ENCODE results near the gene APOM. TPM values are rescaled to one million over a fixed set of nuclear protein-coding genes. Genes with fewer than 3 reads are reported as not detected.

The APOM gene
- total RNA-seq, 4 donors from 2014 or later: 0.67 to 2.1 (median 1.1) TPM

DNA sequence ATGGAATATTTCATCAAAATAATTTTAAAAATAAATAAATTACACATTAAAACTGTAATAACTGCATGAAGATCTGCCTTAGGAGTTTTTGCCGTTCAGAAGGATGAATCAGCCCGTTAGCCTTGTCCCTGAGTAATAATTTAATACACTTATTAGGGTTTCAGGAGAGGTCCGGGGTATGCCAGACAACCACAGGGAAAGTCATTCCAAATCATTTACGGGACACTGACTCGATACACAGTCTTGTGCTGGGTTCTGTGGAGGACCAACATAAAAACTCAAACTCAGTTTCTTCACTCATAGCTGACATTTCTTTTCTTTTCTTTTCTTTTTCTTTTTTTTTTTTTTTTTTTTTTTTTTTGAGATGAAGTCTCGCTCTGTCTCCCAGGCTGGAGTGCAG, 50.2 kb downstream of the APOM start:
- H3K27me3 ChIP-seq: no peaks in the 10 kb centered on the region
- TF ChIP-seq CTCF (IDR thresholded peaks at IDR 0.05) (no peak), POLR2A (IDR thresholded peaks at IDR 0.05) (no peak)
- H3K4me3 ChIP-seq: no peak overlapping the region
- H3K27ac ChIP-seq: no peak overlapping the region
- DNase-seq: no peak
- H3K9me3 ChIP-seq: no peaks in the 10 kb centered on the region
- peaks cover 0 to 4% (median 0%) of the 10 kb centered on the region in 3 donors for H3K36me3 ChIP-seq
- 77 to 87% methylated on average over 5 of the region's 6 CpGs for WGBS, 2 donors
- peaks cover 16 to 30% (median 20%) of the 10 kb centered on the region in 3 donors for H3K4me1 ChIP-seq
- intact Hi-C loops (cut with DNase I): no loop called here

GRCh38 chr6:31706599-31706998, 50.9 kb downstream of the APOM start, which contains the start of gene LY6G6F:
Gene LY6G6F (plus strand): TSS chr6:31706866. CDS start chr6:31706907, 41 bp downstream.
- peaks cover 0 to under 1% (median 0%) of the 10 kb centered on the region in 3 donors for H3K36me3 ChIP-seq
- intact Hi-C loops (cut with DNase I): no loop called here
- H3K9me3 ChIP-seq: no peaks in the 10 kb centered on the region
- no peak within 1 kb of the TSS for H3K4me3 ChIP-seq
- H3K27ac ChIP-seq: no peak within 1 kb of the TSS
- H3K4me1 ChIP-seq: peaks cover 13 to 30% (median 20%) of the 10 kb centered on the region in 3 donors
- H3K27me3 ChIP-seq: no peaks in the 10 kb centered on the region
- TF ChIP-seq POLR2A (IDR thresholded peaks at IDR 0.05): no peak
- TF ChIP-seq CTCF (IDR thresholded peaks at IDR 0.05): no peak
- DNase-seq: no peak
- 63% methylated on average over 3 of the region's 3 CpGs; no CpG with 5 or more reads in 1 of the 2 donors for WGBS, 2 donors

DNA sequence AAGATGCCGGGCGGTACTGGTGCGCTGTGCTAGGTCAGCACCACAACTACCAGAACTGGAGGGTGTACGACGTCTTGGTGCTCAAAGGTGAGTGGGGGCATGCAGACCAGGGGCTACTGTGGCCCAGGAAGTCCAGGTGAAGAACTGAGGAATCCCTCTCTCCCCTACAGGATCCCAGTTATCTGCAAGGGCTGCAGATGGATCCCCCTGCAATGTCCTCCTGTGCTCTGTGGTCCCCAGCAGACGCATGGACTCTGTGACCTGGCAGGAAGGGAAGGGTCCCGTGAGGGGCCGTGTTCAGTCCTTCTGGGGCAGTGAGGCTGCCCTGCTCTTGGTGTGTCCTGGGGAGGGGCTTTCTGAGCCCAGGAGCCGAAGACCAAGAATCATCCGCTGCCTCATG, 52.0 kb downstream of the APOM start:
- intact Hi-C loops (cut with DNase I): no loop called here
- TF ChIP-seq CTCF (IDR thresholded peaks at IDR 0.05): no peak
- no peak for TF ChIP-seq POLR2A (IDR thresholded peaks at IDR 0.05)
- Histone ChIP-seq H3K27me3 (no peaks in the 10 kb centered on the region), H3K4me1 (peaks cover 6 to 31% (median 21%) of the 10 kb centered on the region in 3 donors), H3K36me3 (no peaks in the 10 kb centered on the region), H3K4me3 (no peak overlapping the region), H3K27ac (no peak overlapping the region), H3K9me3 (no peaks in the 10 kb centered on the region)
- 85% methylated on average over 4 of the region's 10 CpGs; no CpG with 5 or more reads in 1 of the 2 donors for WGBS, 2 donors
- no peak for DNase-seq

Small RNAs within 50 kb of the gene (small RNA-seq; reads per million reads assigned to genes)
- gene MIR4646: 0 to 0.07 (median 0) reads per million in 4 donors
- gene MIR6832: 0 reads per million in 4 donors
- gene RF00019: 0 reads per million in 4 donors
- 3.8 to 13.6 (median 10.7) reads per million in 4 donors for gene SNORA38
- gene UQCRHP1: 0 reads per million in 4 donors

Other genes starting within 250 kb of the APOM start
- gene MICB, start 157.7 kb upstream of the APOM start, total RNA-seq: 1 to 10 TPM in 3 of 4 donors, under 1 TPM in 1; 0.23 to 2.6 (median 2.1) TPM
- not detected for gene MCCD1, start 126.9 kb upstream of the APOM start, total RNA-seq
- gene DDX39B, start 113.9 kb upstream of the APOM start, total RNA-seq: 100 to 1,000 TPM; 173 to 320 (median 259) TPM
- gene ATP6V1G2, start 109.3 kb upstream of the APOM start, total RNA-seq: 1 to 10 TPM in 1 of 4 donors, under 1 TPM in 1, not detected in 2; 0.21 to 2.1 TPM
- 10 to 100 TPM in 3 of 4 donors, 1 to 10 TPM in 1; 7.8 to 25.2 (median 16.7) TPM for gene NFKBIL1, start 108.3 kb upstream of the APOM start, total RNA-seq
- not detected for gene LTA, start 83.6 kb upstream of the APOM start, total RNA-seq
- under 1 TPM in 3 of 4 donors, not detected in 1; 0.27 to 0.95 (median 0.61) TPM for gene TNF, start 80.3 kb upstream of the APOM start, total RNA-seq
- 1 to 10 TPM in 2 of 4 donors, under 1 TPM in 2; 0.53 to 2.3 (median 1.1) TPM for gene LTB, start 73.5 kb upstream of the APOM start, total RNA-seq
- gene LST1, start 69.6 kb upstream of the APOM start, total RNA-seq: 10 to 100 TPM in 1 of 4 donors, 1 to 10 TPM in 1, under 1 TPM in 1, not detected in 1; 0.49 to 50.4 (median 5.1) TPM
- gene NCR3, start 62.9 kb upstream of the APOM start, total RNA-seq: not detected
- gene AIF1, start 40.7 kb upstream of the APOM start, total RNA-seq: 10 to 100 TPM in 2 of 4 donors, 1 to 10 TPM in 2; 2.4 to 30.7 (median 15.1) TPM
- 10 to 100 TPM; 42.8 to 84.9 (median 67.7) TPM for gene PRRC2A, start 35.2 kb upstream of the APOM start, total RNA-seq
- 100 to 1,000 TPM; 129 to 217 (median 163) TPM for gene BAG6, start 3.2 kb upstream of the APOM start, total RNA-seq
- gene C6orf47, start 4.9 kb downstream of the APOM start, total RNA-seq: 10 to 100 TPM; 28.8 to 34.4 (median 31.7) TPM
- 10 to 100 TPM in 2 of 4 donors, 1 to 10 TPM in 2; 6.9 to 16.0 (median 10.9) TPM for gene GPANK1, start 9.1 kb downstream of the APOM start, total RNA-seq
- 100 to 1,000 TPM; 155 to 204 (median 186) TPM for gene CSNK2B, start 10.2 kb downstream of the APOM start, total RNA-seq
- 1 to 10 TPM in 3 of 4 donors, under 1 TPM in 1; 0.70 to 9.5 (median 4.5) TPM for gene LY6G5B, start 14.1 kb downstream of the APOM start, total RNA-seq
- gene LY6G5C, start 25.2 kb downstream of the APOM start, total RNA-seq: under 1 TPM in 2 of 4 donors, not detected in 2; 0.57 to 0.83 TPM
- gene ABHD16A, start 47.4 kb downstream of the APOM start, total RNA-seq: 10 to 100 TPM; 38.5 to 43.3 (median 40.1) TPM
- not detected for gene LY6G6F, start 51.0 kb downstream of the APOM start, total RNA-seq
- gene LY6G6D, start 59.5 kb downstream of the APOM start, total RNA-seq: not detected
- 10 to 100 TPM in 1 of 4 donors, 1 to 10 TPM in 2, under 1 TPM in 1; 0.53 to 14.6 (median 2.4) TPM for gene LY6G6C, start 65.9 kb downstream of the APOM start, total RNA-seq
- 1 to 10 TPM in 1 of 4 donors, under 1 TPM in 3; 0.12 to 1.4 (median 0.73) TPM for gene MPIG6B, start 67.5 kb downstream of the APOM start, total RNA-seq
- gene DDAH2, start 73.4 kb downstream of the APOM start, total RNA-seq: 10 to 100 TPM; 16.4 to 59.3 (median 28.2) TPM
- gene CLIC1, start 80.6 kb downstream of the APOM start, total RNA-seq: 100 to 1,000 TPM; 289 to 440 (median 365) TPM
- gene MSH5, start 84.1 kb downstream of the APOM start, total RNA-seq: 1 to 10 TPM; 2.3 to 7.9 (median 6.8) TPM
- 1 to 10 TPM in 2 of 4 donors, under 1 TPM in 2; 0.45 to 2.9 (median 1.1) TPM for gene SAPCD1, start 106.8 kb downstream of the APOM start, total RNA-seq
- under 1 TPM; 0.22 to 0.80 (median 0.58) TPM for gene VWA7, start 121.4 kb downstream of the APOM start, total RNA-seq
- gene VARS1, start 139.9 kb downstream of the APOM start, total RNA-seq: 10 to 100 TPM; 35.0 to 72.3 (median 45.5) TPM
- 10 to 100 TPM; 27.1 to 70.8 (median 36.6) TPM for gene LSM2, start 151.1 kb downstream of the APOM start, total RNA-seq
- gene HSPA1L, start 159.4 kb downstream of the APOM start, total RNA-seq: under 1 TPM; 0.35 to 0.97 (median 0.57) TPM
- 100 to 1,000 TPM; 158 to 362 (median 223) TPM for gene HSPA1A, start 159.6 kb downstream of the APOM start, total RNA-seq
- gene HSPA1B, start 171.8 kb downstream of the APOM start, total RNA-seq: 100 to 1,000 TPM; 209 to 553 (median 252) TPM
- gene NEU1, start 206.9 kb downstream of the APOM start, total RNA-seq: 10 to 100 TPM; 13.6 to 23.6 (median 17.3) TPM
- gene SLC44A4, start 223.1 kb downstream of the APOM start, total RNA-seq: 1 to 10 TPM in 2 of 4 donors, under 1 TPM in 1, not detected in 1; 0.38 to 3.6 (median 1.3) TPM
- 10 to 100 TPM; 23.4 to 34.5 (median 27.4) TPM for gene EHMT2, start 241.8 kb downstream of the APOM start, total RNA-seq
- gene ZBTB12, start 246.2 kb downstream of the APOM start, total RNA-seq: 1 to 10 TPM in 2 of 4 donors, under 1 TPM in 2; 0.83 to 2.8 (median 1.0) TPM

Data from esophagus squamous epithelium (tissue), 5 donors.